IPS-20b (cell line): ENCODE data around the gene RAB21.

Experiments used
- H3K27ac ChIP-seq: one replicate; pipeline ENCODE4 v1.5.1; 2013; ENCODE audit warnings: low read length
- H3K27me3 ChIP-seq: 2 replicates; pipeline ENCODE4 v1.6.1; 2013; ENCODE audit warnings: mild to moderate bottlenecking, low read length, inconsistent platforms; ENCODE audit not compliant: insufficient read depth
- H3K36me3 ChIP-seq: 2 replicates; pipeline ENCODE4 v1.6.1; 2013; ENCODE audit warnings: low read depth, mild to moderate bottlenecking, inconsistent platforms, low read length, moderate library complexity; ENCODE audit not compliant: insufficient read depth
- H3K4me1 ChIP-seq: 2 replicates; pipeline ENCODE4 v1.6.1; 2013; ENCODE audit warnings: mild to moderate bottlenecking, control low read depth, inconsistent platforms, low read length, moderate library complexity; ENCODE audit not compliant: insufficient read depth
- H3K4me3 ChIP-seq: 2 replicates; pipeline ENCODE4 v1.5.1; 2013; ENCODE audit warnings: mild to moderate bottlenecking, low read length, inconsistent platforms
- H3K9ac ChIP-seq: 2 replicates; pipeline ENCODE4 v1.6.1; 2013; ENCODE audit warnings: low read depth, mild to moderate bottlenecking, inconsistent platforms, low read length, moderate library complexity
- H3K9me3 ChIP-seq: 2 replicates; pipeline ENCODE4 v1.6.1; 2013; ENCODE audit warnings: mild to moderate bottlenecking, low read depth, low read length, inconsistent platforms; ENCODE audit not compliant: insufficient read depth

The RAB21 gene

DNA sequence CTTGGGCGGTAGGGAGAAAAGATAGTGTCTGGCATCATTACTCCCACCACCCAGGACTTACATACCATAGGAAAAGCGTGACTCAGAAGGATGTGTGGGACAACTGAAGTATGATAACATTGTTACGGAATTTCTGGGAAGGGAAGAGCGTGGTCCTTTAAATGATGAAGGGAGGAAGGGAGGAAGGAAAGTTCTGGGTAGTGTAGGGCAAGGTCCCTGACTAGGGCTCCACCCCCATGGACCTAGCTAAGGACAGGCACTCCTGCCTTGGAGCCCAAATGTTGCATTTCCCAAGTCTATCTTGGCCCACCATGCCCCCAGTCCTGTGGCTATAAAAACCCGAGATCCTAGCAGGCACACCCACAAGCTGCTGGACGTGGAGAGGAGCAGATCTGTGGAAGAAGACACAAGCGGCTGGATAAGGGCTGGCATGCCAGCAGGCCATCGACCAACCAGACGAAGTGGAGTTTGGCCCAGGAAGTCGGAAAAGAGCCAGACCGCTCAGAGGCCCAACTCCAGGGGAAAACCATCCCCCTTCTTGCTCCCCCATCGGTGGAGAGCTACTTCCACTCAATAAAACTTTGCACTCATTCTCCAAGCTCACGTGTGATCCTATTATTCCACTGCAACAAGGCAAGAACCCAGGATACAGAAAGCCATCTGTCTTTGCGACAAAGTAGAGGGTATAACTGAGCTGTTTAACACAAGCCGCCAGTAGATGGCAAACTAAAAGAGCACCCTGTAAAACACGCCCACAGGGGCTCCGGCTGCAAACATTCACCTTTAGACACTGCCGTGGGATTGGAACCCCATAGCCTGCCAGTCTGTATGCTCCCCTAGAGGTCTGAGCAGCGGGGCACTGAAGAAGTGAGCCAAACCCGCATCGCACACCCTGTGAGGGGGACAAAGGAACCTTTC lies 23.0 kb upstream of the RAB21 start:
- H3K9ac ChIP-seq: no peak overlapping the region

DNA sequence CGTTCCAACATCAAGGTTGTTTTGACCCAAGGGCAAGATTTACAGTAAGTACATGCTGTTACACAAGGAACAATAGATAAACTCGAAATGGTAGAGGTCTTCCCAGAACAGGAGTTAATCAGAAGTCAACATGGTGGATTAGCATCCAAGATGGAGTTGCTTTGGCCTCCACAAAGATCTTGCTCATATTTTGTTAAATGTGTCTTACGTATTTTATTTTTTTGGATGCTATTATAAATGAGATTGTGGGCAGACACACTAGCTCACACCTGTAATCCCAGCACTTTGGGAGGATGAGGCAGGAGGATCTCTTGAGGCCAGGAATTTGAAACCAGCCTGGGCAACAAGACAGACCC lies 22.3 kb upstream of the RAB21 start:
- no peaks in the 10 kb centered on the region for H3K36me3 ChIP-seq
- H3K4me3 ChIP-seq: no peak overlapping the region
- no peak overlapping the region for H3K27ac ChIP-seq
- no peak overlapping the region for H3K9ac ChIP-seq
- H3K9me3 ChIP-seq: no peaks in the 10 kb centered on the region
- H3K4me1 ChIP-seq: no peaks in the 10 kb centered on the region
- H3K27me3 ChIP-seq: no peaks in the 10 kb centered on the region

More for the DNA sequence above, 23.0 kb upstream of the RAB21 start:
- Histone ChIP-seq H3K9me3 (no peaks in the 10 kb centered on the region), H3K4me3 (no peak overlapping the region), H3K27me3 (no peaks in the 10 kb centered on the region), H3K4me1 (no peaks in the 10 kb centered on the region), H3K36me3 (no peaks in the 10 kb centered on the region), H3K27ac (no peak overlapping the region)

DNA sequence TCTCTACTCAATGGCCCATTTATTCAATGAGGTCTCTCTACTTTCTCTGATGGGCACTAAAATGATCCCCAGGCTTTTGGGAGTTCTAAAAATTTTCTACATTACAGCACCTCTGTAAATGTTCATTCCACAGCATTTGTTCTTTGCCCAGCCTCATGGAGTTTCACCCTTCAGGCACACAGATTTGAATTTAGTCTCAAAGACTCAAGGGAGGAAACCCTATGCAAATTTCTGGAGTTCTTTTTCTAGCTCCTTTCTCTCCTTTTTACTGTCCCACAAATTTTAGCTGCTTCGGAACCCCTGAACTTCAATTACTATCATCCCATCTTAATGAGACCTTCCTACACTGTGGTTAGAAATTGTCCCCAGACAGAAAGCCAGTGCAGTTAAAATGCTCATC lies 17.5 kb upstream of the RAB21 start:
- Histone ChIP-seq H3K9me3 (no peaks in the 10 kb centered on the region), H3K4me3 (no peak overlapping the region), H3K27me3 (no peaks in the 10 kb centered on the region)

DNA sequence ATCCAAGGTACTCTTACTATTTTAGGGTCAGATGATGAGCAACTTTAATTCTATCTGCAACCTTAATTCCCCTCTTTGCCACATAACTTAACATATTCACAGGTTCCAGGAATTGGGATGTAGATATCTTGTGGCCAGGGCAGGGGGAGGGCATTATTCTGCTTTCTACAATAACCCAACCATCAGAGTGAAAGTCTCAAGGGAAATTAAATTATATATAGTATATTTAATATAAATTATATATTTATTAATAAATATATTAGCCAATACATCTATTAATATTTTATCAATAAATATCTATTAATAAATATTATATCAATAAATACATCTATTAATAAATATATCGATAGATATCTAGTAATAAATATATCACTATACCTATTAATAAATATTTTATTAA lies 11.7 kb upstream of the RAB21 start:
- Histone ChIP-seq H3K9me3 (no peaks in the 10 kb centered on the region), H3K27me3 (no peaks in the 10 kb centered on the region), H3K4me1 (no peaks in the 10 kb centered on the region), H3K36me3 (no peaks in the 10 kb centered on the region), H3K9ac (no peak overlapping the region), H3K27ac (no peak overlapping the region), H3K4me3 (no peak overlapping the region)

More for the DNA sequence above, 17.5 kb upstream of the RAB21 start:
- Histone ChIP-seq H3K36me3 (no peaks in the 10 kb centered on the region), H3K4me1 (no peaks in the 10 kb centered on the region), H3K9ac (no peak overlapping the region), H3K27ac (no peak overlapping the region)

DNA sequence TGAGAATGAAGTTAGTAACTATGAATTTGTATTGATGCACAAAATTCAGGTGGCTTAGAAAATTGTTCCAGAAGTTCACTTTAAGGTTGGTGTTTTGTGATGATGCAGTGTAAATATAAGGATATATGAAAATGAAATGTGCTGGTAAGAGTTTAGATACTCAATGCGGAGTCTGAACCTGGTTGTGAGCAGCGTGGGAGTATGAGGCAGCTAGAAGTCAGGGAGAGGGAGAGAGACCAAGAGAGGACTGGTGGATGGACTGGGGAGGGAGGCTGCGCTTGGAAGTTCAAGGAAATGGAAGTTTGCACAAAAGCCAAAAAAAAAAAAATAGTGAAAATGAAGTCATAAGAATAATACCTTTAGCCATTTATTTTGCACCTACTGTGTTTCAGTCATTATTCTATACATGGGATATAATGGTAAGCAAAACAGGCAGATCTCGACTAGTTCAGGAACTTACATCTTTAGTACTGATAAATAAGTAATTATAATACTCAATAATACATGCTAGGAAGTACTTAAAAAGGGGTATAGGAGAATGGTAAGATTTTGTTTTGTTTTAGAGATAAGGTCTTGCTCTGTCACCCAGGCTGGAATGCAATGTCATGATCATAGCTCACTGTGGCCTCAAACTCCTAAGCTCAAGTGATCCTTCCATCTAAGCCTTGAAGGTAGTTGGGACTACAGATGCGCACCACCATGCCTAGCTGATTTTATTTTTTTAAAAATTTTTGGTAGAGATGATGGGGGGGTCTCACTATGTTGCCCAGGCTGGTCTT lies 10.0 kb upstream of the RAB21 start:
- Histone ChIP-seq H3K27ac (no peak overlapping the region), H3K9ac (no peak overlapping the region), H3K27me3 (no peaks in the 10 kb centered on the region), H3K9me3 (no peaks in the 10 kb centered on the region), H3K4me3 (no peak overlapping the region), H3K4me1 (peaks cover under 1% of the 10 kb centered on the region; the same call in 1 of the 2 replicates), H3K36me3 (no peaks in the 10 kb centered on the region)

DNA sequence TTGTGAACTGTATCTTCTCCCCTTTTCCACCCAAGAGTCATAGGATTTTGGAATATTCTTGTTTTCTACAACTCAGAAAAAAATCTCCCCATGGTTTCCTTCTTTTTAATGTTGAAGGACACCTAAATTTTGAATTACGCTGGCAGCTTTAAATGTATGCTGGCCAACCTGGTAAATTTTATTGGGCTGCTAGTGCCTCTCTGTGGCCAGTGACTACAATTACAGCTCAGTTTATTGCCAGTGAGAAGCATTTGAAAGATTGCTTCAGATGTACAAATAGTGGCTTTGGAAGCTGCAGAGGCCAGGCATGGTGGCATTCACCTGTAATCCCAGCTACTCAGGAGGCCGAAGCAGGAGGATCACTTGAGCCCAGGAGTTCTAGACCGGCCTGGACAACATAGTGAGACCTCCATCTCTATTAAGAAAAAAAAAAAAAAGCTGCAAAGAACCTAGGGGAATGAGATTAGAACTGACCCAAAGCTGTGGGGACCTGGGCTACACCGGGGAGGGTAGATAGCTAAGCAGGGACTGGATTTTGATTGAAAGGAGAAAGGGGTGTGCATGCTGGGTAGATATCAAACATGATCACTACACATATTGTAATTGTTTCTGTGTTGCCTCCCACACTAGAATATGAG lies 7.6 kb upstream of the RAB21 start:
- H3K4me1 ChIP-seq: peaks cover 5% of the 10 kb centered on the region; the same call in 1 of the 2 replicates
- no peaks in the 10 kb centered on the region for H3K27me3 ChIP-seq
- no peak overlapping the region for H3K27ac ChIP-seq
- no peaks in the 10 kb centered on the region for H3K9me3 ChIP-seq
- H3K36me3 ChIP-seq: no peaks in the 10 kb centered on the region
- no peak overlapping the region for H3K4me3 ChIP-seq
- no peak overlapping the region for H3K9ac ChIP-seq

DNA sequence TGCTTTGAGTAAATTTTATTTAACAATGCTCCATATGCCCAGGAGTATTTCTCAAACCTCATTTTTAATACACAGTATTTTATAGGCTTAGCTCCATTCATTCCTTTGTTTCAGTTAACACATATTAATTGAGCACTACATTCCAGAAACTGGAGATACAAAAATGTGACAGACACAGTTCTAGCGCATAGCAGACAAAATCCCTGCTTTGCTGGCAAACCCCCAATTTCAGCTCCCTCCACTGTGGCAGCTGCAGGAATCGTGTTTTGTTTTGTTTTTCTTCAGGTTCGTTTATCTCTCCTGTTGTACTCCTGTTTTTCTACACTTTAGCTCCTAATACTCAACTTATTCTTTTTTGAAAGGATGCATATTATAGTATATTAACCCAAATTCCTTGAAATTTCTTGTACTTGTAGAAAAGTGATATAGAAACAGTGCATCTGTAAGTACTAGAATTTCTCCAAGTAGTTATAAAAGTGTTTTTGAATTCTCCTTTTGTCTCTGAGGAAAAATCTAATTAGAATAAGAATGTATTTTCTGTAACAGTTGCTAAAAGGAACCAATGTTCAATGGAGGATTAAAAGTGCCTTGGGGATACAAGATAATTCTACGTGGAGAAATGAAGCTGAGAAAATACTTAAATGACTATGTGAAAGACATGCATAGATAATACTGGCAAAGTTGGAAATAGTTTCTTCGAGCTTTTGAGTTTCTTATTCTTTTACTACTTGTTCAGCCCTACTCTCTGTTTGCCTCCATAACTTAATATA lies 6.4 kb upstream of the RAB21 start:
- Histone ChIP-seq H3K27me3 (no peaks in the 10 kb centered on the region), H3K4me1 (peaks cover 5% of the 10 kb centered on the region; the same call in 1 of the 2 replicates), H3K36me3 (no peaks in the 10 kb centered on the region), H3K27ac (no peak overlapping the region), H3K4me3 (no peak overlapping the region), H3K9ac (no peak overlapping the region), H3K9me3 (no peaks in the 10 kb centered on the region)

DNA sequence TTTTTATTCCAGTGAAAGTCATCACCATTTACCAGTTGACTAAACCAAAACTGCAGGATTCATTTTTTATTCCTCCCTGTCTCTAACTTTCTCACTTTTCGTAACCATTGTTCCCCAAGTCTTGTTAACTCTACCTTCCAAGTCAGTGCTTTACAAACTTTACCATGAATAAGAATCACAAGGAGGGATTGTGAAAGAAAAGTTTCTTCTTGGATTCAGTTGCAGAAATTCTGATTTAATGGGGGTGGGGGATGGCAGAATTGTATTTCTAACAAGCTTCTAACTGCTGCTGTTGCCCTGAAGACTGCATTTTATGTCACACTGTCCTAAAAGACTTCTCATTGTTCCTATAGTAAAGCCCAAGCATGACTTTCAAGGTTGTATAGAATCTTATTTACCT lies 5.0 kb upstream of the RAB21 start:
- Histone ChIP-seq H3K9me3 (no peaks in the 10 kb centered on the region), H3K27ac (no peak overlapping the region), H3K27me3 (no peaks in the 10 kb centered on the region), H3K9ac (no peak overlapping the region; the same call in 1 of the 2 replicates), H3K4me3 (peak overlapping the region; percentile 18; the same call in 1 of the 2 replicates), H3K36me3 (no peaks in the 10 kb centered on the region), H3K4me1 (peaks cover 5% of the 10 kb centered on the region; the same call in 1 of the 2 replicates)

DNA sequence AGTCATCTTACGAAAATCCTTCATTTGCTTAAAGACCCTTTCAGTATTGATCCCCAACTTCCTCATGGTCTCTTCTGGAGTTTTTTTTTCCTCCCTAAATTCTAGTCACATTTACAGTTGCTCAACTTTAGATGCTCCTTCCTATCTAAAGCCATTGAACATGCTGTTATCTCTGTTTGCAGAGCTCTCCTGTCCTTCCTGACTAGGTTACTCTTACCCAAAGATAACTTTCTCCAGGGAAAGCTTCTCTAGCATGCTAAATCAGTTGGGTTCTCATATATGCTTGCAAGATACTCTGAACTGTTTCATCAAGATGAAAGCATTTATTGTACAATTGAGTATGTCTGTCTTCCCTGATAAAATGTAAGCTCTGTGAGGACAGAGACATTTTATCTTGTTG lies 1.8 kb upstream of the RAB21 start:
- peaks cover 6% of the 10 kb centered on the region; the same call in 1 of the 2 replicates for H3K36me3 ChIP-seq
- H3K9me3 ChIP-seq: no peaks in the 10 kb centered on the region

DNA sequence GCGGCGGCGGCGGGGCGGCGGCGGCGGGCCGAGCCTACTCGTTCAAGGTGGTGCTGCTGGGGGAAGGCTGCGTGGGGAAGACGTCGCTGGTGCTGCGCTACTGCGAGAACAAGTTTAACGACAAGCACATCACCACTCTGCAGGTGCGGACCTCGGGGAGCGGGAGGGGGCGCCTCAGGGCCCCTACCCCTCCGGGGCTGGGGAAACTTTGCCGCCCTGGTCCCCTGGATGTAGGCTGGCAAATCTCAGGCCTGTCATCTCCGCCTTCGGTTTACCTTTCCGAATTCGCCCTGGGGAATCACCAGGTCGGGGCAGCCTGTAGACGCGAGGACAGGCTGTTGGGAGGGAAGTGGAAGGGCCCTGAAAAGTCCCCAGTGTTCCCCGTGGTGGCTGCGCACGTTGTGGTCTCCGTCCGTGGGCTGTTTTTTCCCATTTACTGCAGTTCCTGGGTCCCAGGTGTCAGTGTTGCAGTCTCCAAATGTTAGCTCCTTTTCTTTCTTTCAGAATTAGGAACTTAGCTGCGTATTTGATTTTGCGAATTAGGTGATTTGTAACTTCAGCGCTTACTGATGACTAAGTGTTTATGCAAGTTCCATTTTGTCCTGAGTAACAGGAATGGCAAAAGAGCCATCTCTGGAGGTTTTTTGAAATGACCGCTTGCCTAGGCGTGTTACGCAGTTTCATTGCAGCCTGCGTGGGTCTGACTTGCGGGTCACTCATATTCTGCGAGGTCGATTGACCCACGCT lies 656 bp downstream of the RAB21 start:
- no peaks in the 10 kb centered on the region for H3K27me3 ChIP-seq
- peak overlapping the region; percentile 91 for H3K9ac ChIP-seq
- H3K36me3 ChIP-seq: peaks cover 10% of the 10 kb centered on the region
- H3K4me1 ChIP-seq: no peaks in the 10 kb centered on the region; the same call in 1 of the 2 replicates
- peak overlapping the region; percentile 92 for H3K4me3 ChIP-seq
- H3K27ac ChIP-seq: no peak overlapping the region
- H3K9me3 ChIP-seq: no peaks in the 10 kb centered on the region

More for the DNA sequence above, 1.8 kb upstream of the RAB21 start:
- Histone ChIP-seq H3K9ac (no peak overlapping the region), H3K4me1 (peaks cover 5% of the 10 kb centered on the region; the same call in 1 of the 2 replicates), H3K27me3 (no peaks in the 10 kb centered on the region), H3K27ac (no peak overlapping the region), H3K4me3 (no peak overlapping the region)
